ENCODE measurements around the gene MPZL1.

DNA sequence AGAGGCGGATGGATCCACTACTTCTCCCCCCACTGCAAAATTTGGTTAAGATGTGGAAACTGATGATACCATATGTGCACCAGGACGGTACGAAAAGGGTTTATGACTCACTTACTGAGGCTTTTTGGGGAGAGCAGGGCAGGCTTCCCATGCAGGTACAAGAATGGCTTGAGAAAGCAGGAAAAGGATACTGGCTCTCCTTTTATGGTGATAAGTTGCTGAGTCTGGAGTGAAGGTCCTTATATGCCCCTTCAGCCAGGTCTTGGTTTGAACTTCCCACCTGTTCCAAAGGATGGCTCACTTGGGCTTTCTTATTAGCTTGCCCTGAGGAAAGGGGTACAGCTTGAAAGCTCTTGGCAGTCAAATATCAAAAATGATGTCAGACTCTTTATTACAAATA, 23.1 kb downstream of the MPZL1 start:
- TF ChIP-seq, protein P1, sequence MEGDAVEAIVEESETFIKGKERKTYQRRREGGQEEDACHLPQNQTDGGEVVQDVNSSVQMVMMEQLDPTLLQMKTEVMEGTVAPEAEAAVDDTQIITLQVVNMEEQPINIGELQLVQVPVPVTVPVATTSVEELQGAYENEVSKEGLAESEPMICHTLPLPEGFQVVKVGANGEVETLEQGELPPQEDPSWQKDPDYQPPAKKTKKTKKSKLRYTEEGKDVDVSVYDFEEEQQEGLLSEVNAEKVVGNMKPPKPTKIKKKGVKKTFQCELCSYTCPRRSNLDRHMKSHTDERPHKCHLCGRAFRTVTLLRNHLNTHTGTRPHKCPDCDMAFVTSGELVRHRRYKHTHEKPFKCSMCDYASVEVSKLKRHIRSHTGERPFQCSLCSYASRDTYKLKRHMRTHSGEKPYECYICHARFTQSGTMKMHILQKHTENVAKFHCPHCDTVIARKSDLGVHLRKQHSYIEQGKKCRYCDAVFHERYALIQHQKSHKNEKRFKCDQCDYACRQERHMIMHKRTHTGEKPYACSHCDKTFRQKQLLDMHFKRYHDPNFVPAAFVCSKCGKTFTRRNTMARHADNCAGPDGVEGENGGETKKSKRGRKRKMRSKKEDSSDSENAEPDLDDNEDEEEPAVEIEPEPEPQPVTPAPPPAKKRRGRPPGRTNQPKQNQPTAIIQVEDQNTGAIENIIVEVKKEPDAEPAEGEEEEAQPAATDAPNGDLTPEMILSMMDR (IDR thresholded peaks at IDR 0.05; ENCODE audit: insufficient read depth, low read length), result no peak
- no peak for TF ChIP-seq POLR2AphosphoS5 (IDR thresholded peaks at IDR 0.05; ENCODE audit: low read depth)

All from HL-60 (cell line).